ENCODE data around the gene S100A10. TPM values are rescaled to one million over a fixed set of nuclear protein-coding genes. Genes with fewer than 3 reads are reported as not detected.

Gene S100A10
- total RNA-seq, 1 donor from 2014 or later, result 1,257 TPM

DNA sequence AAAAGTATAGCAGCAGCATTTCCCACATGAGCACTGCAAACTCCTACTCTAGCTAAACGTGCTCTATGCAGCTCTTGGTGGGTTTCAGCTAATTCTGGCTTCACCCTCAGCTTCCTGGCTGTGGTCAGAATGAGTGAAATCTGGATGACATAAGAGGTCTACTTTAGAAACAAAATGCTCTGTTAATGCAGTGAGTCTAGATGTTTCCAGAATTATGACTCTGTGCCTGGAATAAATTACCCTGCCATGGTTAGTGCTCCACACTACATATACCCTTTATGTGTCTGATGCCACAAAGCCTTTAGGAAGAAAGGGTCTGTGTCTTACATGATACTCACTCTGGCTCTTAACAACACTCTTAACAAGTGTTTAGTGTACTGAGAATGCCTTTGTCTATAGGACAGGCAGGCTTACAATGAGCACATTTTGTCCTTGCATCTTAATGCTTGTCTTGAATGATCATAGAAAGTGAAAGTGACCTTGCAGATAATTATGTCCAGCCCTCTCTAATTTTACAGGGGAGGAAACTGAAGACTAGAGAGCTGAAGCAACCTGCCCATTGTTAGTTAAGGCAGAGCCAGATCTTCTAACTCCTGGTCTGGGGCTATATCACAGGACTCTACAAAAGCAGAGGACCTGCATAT lies 9.2 kb downstream of the S100A10 start:
- DNase-seq (ENCODE audit: low read depth) (peak; percentile 42), FAIRE-seq (no peak)
- H3K9me3 ChIP-seq (ENCODE audit: insufficient read depth, low read depth, low read length), result no peaks in the 10 kb centered on the region
- H3K36me3 ChIP-seq (ENCODE audit: insufficient read depth, low read length), result peaks cover 40% of the 10 kb centered on the region
- Mint-ChIP-seq H3K9me3 (ENCODE audit: unreplicated experiment) (no peaks in the 10 kb centered on the region), H3K27me3 (ENCODE audit: low read depth, unreplicated experiment) (no peaks in the 10 kb centered on the region), H3K4me3 (ENCODE audit: unreplicated experiment) (peak overlapping the region; percentile 52), H3K4me1 (ENCODE audit: low read depth, unreplicated experiment) (peaks cover 81% of the 10 kb centered on the region), H3K36me3 (ENCODE audit: low read depth, unreplicated experiment) (peaks cover 34% of the 10 kb centered on the region), H3K27ac (ENCODE audit: unreplicated experiment) (peak overlapping the region; percentile 83)
- no peaks in the 10 kb centered on the region for H3K27me3 ChIP-seq (ENCODE audit: insufficient read depth, low read length)
- peaks cover 33% of the 10 kb centered on the region for H4K20me1 ChIP-seq (ENCODE audit: insufficient read depth, low read length)
- peaks cover 51% of the 10 kb centered on the region for H3K4me1 ChIP-seq (ENCODE audit: insufficient read depth, low read length)
- no peak for TF ChIP-seq EZH2 (IDR thresholded peaks at IDR 0.05; ENCODE audit: insufficient read depth, low read length)
- TF ChIP-seq, protein P1, sequence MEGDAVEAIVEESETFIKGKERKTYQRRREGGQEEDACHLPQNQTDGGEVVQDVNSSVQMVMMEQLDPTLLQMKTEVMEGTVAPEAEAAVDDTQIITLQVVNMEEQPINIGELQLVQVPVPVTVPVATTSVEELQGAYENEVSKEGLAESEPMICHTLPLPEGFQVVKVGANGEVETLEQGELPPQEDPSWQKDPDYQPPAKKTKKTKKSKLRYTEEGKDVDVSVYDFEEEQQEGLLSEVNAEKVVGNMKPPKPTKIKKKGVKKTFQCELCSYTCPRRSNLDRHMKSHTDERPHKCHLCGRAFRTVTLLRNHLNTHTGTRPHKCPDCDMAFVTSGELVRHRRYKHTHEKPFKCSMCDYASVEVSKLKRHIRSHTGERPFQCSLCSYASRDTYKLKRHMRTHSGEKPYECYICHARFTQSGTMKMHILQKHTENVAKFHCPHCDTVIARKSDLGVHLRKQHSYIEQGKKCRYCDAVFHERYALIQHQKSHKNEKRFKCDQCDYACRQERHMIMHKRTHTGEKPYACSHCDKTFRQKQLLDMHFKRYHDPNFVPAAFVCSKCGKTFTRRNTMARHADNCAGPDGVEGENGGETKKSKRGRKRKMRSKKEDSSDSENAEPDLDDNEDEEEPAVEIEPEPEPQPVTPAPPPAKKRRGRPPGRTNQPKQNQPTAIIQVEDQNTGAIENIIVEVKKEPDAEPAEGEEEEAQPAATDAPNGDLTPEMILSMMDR (IDR thresholded peaks at IDR 0.05; ENCODE audit: insufficient read depth, low read depth, low read length), result no peak
- H3K4me3 ChIP-seq (ENCODE audit: insufficient read depth, low read depth, low read length), result no peak overlapping the region
- H3K27ac ChIP-seq (ENCODE audit: low read depth, low read length), result no peak overlapping the region
- H3K79me2 ChIP-seq (ENCODE audit: insufficient read depth, low read length), result peaks cover 43% of the 10 kb centered on the region
- H3K4me2 ChIP-seq (ENCODE audit: low read length), result no peak overlapping the region
- H2AFZ ChIP-seq (ENCODE audit: low read depth, low read length), result no peak overlapping the region
- H3K9ac ChIP-seq (ENCODE audit: low read length), result no peak overlapping the region

DNA sequence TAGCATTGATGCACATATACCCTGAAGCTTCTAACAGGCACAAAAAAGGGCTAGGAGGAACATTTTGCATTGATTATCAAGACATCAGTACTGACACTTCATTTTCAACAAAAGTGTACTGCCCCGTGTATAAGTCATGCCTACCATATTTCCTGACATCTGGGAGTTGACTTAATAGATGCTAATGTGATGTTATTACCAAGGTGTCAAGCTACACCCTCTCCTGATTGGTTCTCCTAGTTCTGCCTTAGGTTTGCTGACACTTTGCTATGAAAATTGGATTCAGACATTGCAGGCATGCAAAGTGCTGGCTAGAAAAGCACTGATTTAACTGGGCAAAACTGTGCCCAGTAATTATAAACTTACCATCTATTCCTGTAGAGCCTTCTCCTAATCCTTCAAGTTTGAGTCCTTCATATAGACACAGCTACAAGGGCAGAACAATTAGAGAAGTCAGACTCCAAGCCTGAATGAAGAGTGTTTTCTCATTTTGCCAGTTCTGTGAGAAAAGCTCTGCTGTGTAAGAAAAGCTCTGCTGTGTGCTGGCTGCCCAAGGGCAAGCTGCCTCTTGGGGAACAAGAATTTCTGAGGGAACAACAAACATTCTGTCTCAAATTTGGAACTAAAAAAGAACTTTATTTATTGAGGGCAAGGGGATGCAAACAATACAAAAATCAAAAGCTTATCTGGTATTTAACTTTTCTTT lies 11.2 kb downstream of the S100A10 start:
- Histone ChIP-seq H3K36me3 (ENCODE audit: insufficient read depth, low read length) (peaks cover 40% of the 10 kb centered on the region), H3K4me3 (ENCODE audit: insufficient read depth, low read depth, low read length) (no peak overlapping the region), H3K79me2 (ENCODE audit: insufficient read depth, low read length) (peaks cover 35% of the 10 kb centered on the region), H2AFZ (ENCODE audit: low read depth, low read length) (no peak overlapping the region), H3K4me2 (ENCODE audit: low read length) (no peak overlapping the region), H3K27me3 (ENCODE audit: insufficient read depth, low read length) (no peaks in the 10 kb centered on the region), H4K20me1 (ENCODE audit: insufficient read depth, low read length) (peaks cover 33% of the 10 kb centered on the region), H3K9ac (ENCODE audit: low read length) (no peak overlapping the region), H3K9me3 (ENCODE audit: insufficient read depth, low read depth, low read length) (no peaks in the 10 kb centered on the region), H3K4me1 (ENCODE audit: insufficient read depth, low read length) (peaks cover 33% of the 10 kb centered on the region), H3K27ac (ENCODE audit: low read depth, low read length) (no peak overlapping the region)
- Mint-ChIP-seq H3K36me3 (ENCODE audit: low read depth, unreplicated experiment) (peaks cover 34% of the 10 kb centered on the region), H3K4me1 (ENCODE audit: low read depth, unreplicated experiment) (peaks cover 77% of the 10 kb centered on the region), H3K27me3 (ENCODE audit: low read depth, unreplicated experiment) (no peaks in the 10 kb centered on the region), H3K9me3 (ENCODE audit: unreplicated experiment) (no peaks in the 10 kb centered on the region), H3K4me3 (ENCODE audit: unreplicated experiment) (peak overlapping the region; percentile 65), H3K27ac (ENCODE audit: unreplicated experiment) (peak overlapping the region; percentile 45)
- TF ChIP-seq, protein P1 (IDR thresholded peaks at IDR 0.05; ENCODE audit: insufficient read depth, low read depth, low read length), result no peak
- TF ChIP-seq EZH2 (IDR thresholded peaks at IDR 0.05; ENCODE audit: insufficient read depth, low read length), result no peak
- FAIRE-seq (no peak), DNase-seq (ENCODE audit: low read depth) (no peak)

DNA sequence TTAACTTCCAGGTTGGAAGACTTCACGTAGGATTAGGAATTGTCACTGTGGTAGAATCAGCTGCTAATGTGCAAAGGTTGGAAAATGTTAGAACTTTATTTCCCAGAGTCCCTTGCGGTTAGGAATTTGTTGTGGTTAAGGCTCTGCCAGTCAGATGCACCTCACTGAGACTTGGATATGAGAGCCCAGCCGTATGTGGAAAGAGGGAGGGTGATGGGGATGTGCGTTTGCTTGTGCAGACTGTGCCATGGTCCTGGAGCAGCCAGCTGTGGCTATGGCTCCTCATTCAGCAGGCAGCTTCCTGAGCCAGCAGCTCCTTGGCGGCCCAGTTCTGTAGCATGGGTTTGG lies 12.5 kb downstream of the S100A10 start:
- Mint-ChIP-seq H3K9me3 (ENCODE audit: unreplicated experiment) (no peaks in the 10 kb centered on the region), H3K4me1 (ENCODE audit: low read depth, unreplicated experiment) (peaks cover 79% of the 10 kb centered on the region), H3K4me3 (ENCODE audit: unreplicated experiment) (no peak overlapping the region), H3K36me3 (ENCODE audit: low read depth, unreplicated experiment) (peaks cover 34% of the 10 kb centered on the region), H3K27me3 (ENCODE audit: low read depth, unreplicated experiment) (no peaks in the 10 kb centered on the region), H3K27ac (ENCODE audit: unreplicated experiment) (peak overlapping the region; percentile 95)
- Histone ChIP-seq H3K36me3 (ENCODE audit: insufficient read depth, low read length) (peaks cover 40% of the 10 kb centered on the region), H3K4me1 (ENCODE audit: insufficient read depth, low read length) (peaks cover 31% of the 10 kb centered on the region), H4K20me1 (ENCODE audit: insufficient read depth, low read length) (peaks cover 29% of the 10 kb centered on the region), H3K79me2 (ENCODE audit: insufficient read depth, low read length) (peaks cover 24% of the 10 kb centered on the region), H3K27me3 (ENCODE audit: insufficient read depth, low read length) (no peaks in the 10 kb centered on the region), H3K4me2 (ENCODE audit: low read length) (peak overlapping the region; percentile 39), H2AFZ (ENCODE audit: low read depth, low read length) (no peak overlapping the region), H3K9ac (ENCODE audit: low read length) (peak overlapping the region; percentile 15), H3K27ac (ENCODE audit: low read depth, low read length) (peak overlapping the region; percentile 38), H3K9me3 (ENCODE audit: insufficient read depth, low read depth, low read length) (no peaks in the 10 kb centered on the region), H3K4me3 (ENCODE audit: insufficient read depth, low read depth, low read length) (no peak overlapping the region)
- FAIRE-seq, result no peak
- DNase-seq (ENCODE audit: low read depth), result peak; percentile 56
- TF ChIP-seq, protein P1 (IDR thresholded peaks at IDR 0.05; ENCODE audit: insufficient read depth, low read depth, low read length), result no peak
- no peak for TF ChIP-seq EZH2 (IDR thresholded peaks at IDR 0.05; ENCODE audit: insufficient read depth, low read length)

Data from astrocyte (in vitro differentiated cells and primary cell).